Stimulated activated effector memory CD8-positive, alpha-beta T cell treated with anti-CD3 and anti-CD28 coated beads, Interleukin-12 subunit alpha, Interleukin-12 subunit beta, amount 100 ng/mL, for 72 hours (primary cell): ENCODE results near the gene CD82.
A peak's percentile ranks its signal among the peaks of the same experiment; 100 is the strongest.
"Not testable (repeated sequence)": the region's sequence is repeated elsewhere in the genome, so short reads cannot be mapped to it uniquely, and the experiment has no call there.

Source experiments
- ATAC-seq: fragments of 150-1000 bp; cut with Tn5 transposase; 2 replicates; pipeline ENCODE4 v1.10.0; 2021
- DNase-seq, 2 donors: peaks; one replicate each; pipeline ENCODE4 v3.0.0; 2021 to 2022; ENCODE audit warnings: low spot score in 2 of 2
- H3K27ac Mint-ChIP-seq: one replicate; pipeline ENCODE4 v1.8.0; 2022; ENCODE audit warnings: mild to moderate bottlenecking, mixed read lengths
- H3K36me3 Mint-ChIP-seq: one replicate; pipeline ENCODE4 v1.8.0; 2022; ENCODE audit warnings: mild to moderate bottlenecking, mixed read lengths
- H3K4me1 Mint-ChIP-seq: one replicate; pipeline ENCODE4 v1.8.0; 2022; ENCODE audit warnings: mixed read lengths
- H3K4me3 Mint-ChIP-seq: one replicate; pipeline ENCODE4 v1.8.0; 2022; ENCODE audit warnings: mild to moderate bottlenecking, mixed read lengths
- H3K9me3 Mint-ChIP-seq: one replicate; pipeline ENCODE4 v1.8.0; 2022; ENCODE audit warnings: mixed read lengths

The CD82 gene

DNA sequence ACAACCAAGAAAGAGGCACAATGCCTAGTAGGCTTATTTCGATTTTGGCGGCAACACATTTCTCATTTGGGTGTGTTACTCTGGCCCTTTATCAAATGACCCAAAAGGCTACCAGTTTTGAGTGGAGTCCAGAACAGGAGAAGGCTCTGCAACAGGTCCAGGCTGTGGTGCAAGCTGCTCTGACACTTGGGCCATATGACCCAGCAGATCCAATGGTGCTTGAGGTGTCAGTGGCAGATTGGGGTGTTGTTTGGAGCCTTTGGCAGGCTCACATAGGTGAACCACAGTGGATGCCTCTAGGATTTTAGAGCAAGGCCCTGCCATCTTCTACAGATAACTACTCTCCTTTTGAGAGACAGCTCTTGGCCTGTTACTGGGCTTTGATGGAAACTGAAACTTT is 17.9 kb upstream of the CD82 start:
- not testable (repeated sequence) for DNase-seq, H3K36me3 Mint-ChIP-seq, H3K4me3 Mint-ChIP-seq, H3K4me1 Mint-ChIP-seq, H3K9me3 Mint-ChIP-seq, H3K27ac Mint-ChIP-seq, ATAC-seq

- ATAC-seq (no peak), DNase-seq (no peak)
- Mint-ChIP-seq H3K36me3 (no peaks in the 10 kb centered on the region), H3K27ac (no peak overlapping the region), H3K9me3 (no peaks in the 10 kb centered on the region), H3K4me3 (no peak overlapping the region), H3K4me1 (no peaks in the 10 kb centered on the region)
Measured at GRCh38 chr11:44548032-44548695, 17.3 kb upstream of the CD82 start.

DNA sequence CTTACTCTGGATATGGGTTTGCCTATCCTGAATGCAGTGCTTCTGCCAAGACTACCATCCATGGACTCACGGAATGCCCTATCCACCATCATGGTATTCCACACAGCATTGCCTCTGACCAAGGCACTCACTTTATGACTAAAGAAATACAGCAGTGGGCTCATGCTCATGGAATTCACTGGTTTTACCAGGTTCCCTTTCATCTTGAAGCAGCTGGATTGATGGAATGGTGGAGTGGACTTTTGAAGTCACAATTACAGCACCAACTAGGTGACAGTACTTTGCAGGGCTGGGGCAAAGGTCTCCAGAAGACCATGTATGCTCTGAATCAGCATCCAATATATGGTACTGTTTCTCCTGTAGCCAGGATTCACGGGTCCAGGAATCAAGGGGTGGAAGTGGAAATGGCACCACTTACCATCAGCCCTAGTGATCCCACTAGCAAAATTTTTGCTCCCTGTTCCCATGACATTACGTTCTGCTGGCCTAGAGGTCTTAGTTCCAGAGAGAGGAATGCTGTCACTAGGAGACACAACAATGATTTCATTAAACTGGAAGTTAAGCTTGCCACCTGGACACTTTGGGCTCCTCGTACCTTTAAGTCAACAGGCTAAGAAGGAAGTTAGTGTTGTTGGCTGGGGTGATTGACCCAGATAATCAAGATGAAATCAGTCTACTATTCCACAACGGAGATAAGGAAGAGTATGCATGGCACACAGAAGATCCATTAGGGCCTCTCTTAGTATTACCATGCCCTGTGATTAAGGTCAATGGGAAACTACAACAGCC is 16.3 kb upstream of the CD82 start:
- not testable (repeated sequence) for H3K36me3 Mint-ChIP-seq, H3K4me1 Mint-ChIP-seq, H3K27ac Mint-ChIP-seq, ATAC-seq, H3K4me3 Mint-ChIP-seq, DNase-seq, H3K9me3 Mint-ChIP-seq

- no peaks in the 10 kb centered on the region for H3K9me3 Mint-ChIP-seq
- no peak overlapping the region for H3K4me3 Mint-ChIP-seq
- no peak overlapping the region for H3K27ac Mint-ChIP-seq
- no peaks in the 10 kb centered on the region for H3K36me3 Mint-ChIP-seq
- no peaks in the 10 kb centered on the region for H3K4me1 Mint-ChIP-seq
- no peak for ATAC-seq
- no peak for DNase-seq
Measured at GRCh38 chr11:44550123-44550522, 15.3 kb upstream of the CD82 start.

DNA sequence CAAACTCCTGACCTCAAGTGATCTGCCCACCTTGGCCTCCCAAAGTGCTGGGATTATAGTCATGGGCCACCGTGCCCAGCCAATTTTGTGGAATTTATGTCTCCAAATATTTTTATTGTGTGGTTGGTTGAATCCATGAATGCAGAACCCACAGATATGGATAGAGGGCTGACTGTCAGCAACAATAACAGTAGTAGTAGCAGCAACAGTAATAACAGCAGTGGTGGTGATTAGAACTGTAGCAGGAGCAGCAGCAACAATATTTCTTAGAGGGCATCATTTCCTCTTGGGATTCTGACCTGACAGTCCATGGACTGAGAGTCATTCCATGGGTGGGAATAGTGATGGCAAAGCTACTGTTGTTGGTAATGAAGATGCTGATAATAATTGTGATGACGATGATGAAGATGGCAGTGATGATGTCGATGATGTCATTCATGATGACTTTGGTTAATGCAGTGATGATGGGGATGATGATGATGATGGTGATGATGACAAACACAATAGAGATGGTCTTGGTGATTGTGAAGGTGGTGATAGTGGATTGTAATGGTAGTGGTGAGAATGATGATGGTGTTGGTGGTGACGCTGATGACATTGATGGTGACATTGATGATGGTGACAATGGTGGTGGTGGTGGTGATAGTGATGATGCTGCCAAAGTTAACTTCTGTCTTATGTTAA is 13.9 kb upstream of the CD82 start:
- H3K36me3 Mint-ChIP-seq = no peaks in the 10 kb centered on the region
- peak; percentile 68 for ATAC-seq
- H3K4me1 Mint-ChIP-seq = peaks cover 1% of the 10 kb centered on the region
- no peak overlapping the region for H3K4me3 Mint-ChIP-seq
- no peak overlapping the region for H3K27ac Mint-ChIP-seq
- no peak for DNase-seq
- no peaks in the 10 kb centered on the region for H3K9me3 Mint-ChIP-seq

DNA sequence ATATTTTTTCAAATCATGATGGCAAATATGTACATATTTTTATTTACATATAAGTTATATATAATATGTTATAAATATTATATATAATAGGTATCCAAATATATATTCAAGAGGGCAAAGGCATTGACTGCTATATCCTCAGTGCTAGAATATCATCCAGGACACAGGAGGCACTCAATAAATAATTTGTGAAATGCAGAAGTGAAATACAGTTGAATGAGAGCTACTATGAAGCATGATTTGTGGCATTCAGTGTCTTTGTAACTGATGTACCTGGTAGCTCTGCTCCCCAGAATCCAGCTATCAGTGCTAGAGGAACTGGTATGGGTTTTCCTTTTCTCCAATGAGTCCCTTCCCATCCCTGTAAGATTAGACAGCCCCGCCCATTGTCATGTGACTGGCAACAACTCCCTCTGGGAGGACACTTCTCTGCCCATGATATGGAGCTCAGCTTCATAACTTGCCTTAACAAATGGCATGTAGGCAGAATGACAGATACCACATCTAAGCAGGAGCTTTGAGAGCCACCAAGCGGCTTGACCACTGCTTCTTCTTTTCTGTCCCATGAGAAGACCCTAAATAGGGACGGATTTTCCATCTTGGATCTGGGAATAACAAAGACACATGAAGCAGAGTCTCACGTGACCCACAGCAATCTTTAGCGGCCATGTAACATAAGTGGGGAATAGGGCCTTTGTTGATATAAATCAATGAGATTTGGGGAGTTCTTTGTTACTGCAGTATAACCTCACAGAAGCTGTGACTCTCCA is 10.2 kb upstream of the CD82 start:
- ATAC-seq = no peak

GRCh38 chr11:44556735-44557409 is 8.6 kb upstream of the CD82 start:
- H3K27ac Mint-ChIP-seq = no peak overlapping the region
- H3K36me3 Mint-ChIP-seq = no peaks in the 10 kb centered on the region
- no peaks in the 10 kb centered on the region for H3K9me3 Mint-ChIP-seq
- peak; percentile 73 for ATAC-seq
- no peak overlapping the region for H3K4me3 Mint-ChIP-seq
- DNase-seq = peak in 1 of 2 donors; percentile 74
- H3K4me1 Mint-ChIP-seq = peaks cover 23% of the 10 kb centered on the region

More for the DNA sequence above, 10.2 kb upstream of the CD82 start:
- no peak for DNase-seq
- Mint-ChIP-seq H3K36me3 (no peaks in the 10 kb centered on the region), H3K4me1 (peaks cover 18% of the 10 kb centered on the region), H3K27ac (no peak overlapping the region), H3K4me3 (no peak overlapping the region), H3K9me3 (no peaks in the 10 kb centered on the region)

DNA sequence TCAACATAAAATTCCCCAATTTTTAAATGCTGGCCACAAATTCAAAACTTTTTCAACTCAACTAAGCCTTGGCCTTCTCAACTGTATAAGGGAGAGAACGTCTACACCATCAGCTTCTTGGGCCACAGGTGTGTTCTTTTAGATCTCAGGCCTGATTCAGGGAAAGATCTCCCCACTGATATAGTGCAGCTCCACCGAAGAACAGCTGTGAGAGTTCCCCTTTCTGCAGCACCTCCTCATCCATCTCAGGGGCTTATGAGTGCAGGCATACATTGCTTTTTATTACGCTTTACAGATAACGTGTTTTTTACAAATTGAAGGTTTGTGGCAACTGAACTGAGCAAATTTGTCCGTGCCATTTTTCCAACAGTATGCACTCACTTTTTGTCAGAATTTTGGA is 8.0 kb upstream of the CD82 start:
- ATAC-seq = no peak
- DNase-seq = no peak
- peaks cover 23% of the 10 kb centered on the region for H3K4me1 Mint-ChIP-seq
- no peaks in the 10 kb centered on the region for H3K36me3 Mint-ChIP-seq
- no peaks in the 10 kb centered on the region for H3K9me3 Mint-ChIP-seq
- no peak overlapping the region for H3K4me3 Mint-ChIP-seq
- no peak overlapping the region for H3K27ac Mint-ChIP-seq

GRCh38 chr11:44559207-44559939 is 6.1 kb upstream of the CD82 start:
- Mint-ChIP-seq H3K9me3 (no peaks in the 10 kb centered on the region), H3K4me3 (peak overlapping the region; percentile 25), H3K4me1 (peaks cover 23% of the 10 kb centered on the region), H3K27ac (peak overlapping the region; percentile 32), H3K36me3 (no peaks in the 10 kb centered on the region)
- ATAC-seq = peak; percentile 72
- DNase-seq = no peak

GRCh38 chr11:44559940-44560300 is 5.5 kb upstream of the CD82 start:
- ATAC-seq, H3K9me3 Mint-ChIP-seq, H3K4me3 Mint-ChIP-seq, DNase-seq, H3K36me3 Mint-ChIP-seq, H3K27ac Mint-ChIP-seq: not testable (repeated sequence)
- H3K4me1 Mint-ChIP-seq = peaks cover 23% of the 10 kb centered on the region

DNA sequence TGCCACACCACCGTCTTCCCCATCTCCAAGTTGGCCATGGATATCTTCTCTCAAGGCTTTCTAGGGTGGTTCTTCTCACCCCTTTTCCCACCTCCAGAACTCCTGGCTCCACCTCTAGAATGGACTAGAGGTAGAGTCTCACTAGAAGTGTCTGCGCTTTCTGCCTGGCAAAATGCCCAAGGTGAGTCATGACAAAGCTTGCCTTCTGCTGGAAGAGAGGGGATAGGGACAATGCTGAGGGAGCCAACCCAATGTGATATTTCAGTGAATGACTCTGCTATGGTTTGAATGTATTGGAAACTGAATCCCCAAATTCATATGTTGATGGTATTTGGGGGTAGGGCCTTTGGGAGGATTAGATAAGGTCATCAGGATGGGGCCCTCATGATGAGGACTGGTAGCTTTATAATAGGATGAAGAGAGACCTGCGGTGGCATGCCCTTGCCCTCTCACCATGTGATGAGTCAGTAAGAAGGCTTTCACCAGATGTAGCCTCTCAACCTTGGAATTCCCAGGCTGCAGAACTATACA is 4.1 kb upstream of the CD82 start:
- Mint-ChIP-seq H3K4me3 (no peak overlapping the region), H3K9me3 (no peaks in the 10 kb centered on the region), H3K27ac (no peak overlapping the region), H3K4me1 (peaks cover 23% of the 10 kb centered on the region), H3K36me3 (peaks cover under 1% of the 10 kb centered on the region)
- ATAC-seq = no peak
- no peak for DNase-seq

DNA sequence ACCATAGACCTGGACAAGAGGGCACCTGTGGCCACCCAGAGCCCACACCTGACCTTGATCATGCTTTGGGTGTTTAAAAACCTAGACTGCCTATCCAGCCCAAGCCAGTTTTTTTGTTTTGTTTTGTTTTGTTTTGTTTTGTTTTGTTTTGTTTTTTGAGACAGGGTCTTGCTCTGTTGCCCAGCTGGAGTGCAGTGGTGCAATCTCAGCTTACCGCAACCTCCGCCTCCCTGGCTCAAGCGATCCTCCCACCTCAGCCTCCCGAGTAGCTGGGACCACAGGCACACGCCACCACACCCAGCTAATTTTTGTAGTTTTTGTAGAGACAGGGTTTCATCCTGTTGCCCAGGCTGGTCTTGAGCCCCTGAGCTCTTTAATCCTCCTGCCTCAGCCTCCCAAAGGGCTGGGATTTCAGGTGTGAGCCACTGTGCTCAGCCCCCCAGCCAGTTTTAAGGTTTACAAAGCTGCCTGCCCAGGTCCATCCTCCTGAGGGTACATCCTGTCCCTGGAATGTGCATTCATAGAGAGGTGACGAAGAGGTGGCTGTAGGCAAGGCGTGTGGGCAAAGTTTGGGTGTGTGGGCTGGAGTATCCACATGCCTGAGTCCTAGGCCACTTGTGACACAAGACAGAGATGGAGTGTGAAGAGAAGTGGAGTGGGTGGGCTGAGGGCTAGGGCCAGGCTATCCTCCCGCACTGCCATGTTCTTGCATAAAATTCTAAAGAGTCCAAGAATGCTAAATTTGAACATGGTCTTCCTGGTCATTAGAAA is 3.3 kb upstream of the CD82 start:
- H3K36me3 Mint-ChIP-seq = peaks cover 8% of the 10 kb centered on the region

DNA sequence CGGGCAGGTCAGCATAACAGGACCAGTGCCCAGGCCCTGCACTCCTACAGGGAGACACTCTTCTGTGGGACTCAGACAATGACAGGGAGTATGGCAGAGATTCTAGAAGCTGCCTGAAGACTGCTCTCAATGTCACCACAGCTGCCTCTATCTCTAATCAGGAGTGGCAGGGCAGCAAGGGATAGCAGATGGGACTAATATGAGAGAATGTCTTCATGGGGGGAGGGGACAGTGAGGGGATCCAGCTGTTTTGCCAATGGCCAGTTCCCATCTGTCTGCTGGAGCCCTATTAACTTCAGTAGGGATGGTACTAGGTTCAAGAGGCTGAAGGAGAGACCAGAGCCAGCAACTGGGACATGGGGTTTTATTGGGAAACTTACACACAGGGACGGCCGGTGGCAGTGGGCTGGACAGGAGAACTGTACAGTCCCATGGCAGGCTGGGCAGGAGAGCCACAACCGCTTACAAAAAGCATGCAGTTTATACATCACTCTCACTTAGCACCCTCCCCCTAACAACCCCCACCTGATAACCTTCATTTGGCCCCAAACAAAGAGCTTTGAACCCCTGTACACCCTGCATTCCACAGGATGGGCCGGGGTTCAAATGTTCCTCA is 2.5 kb upstream of the CD82 start:
- no peak overlapping the region for H3K4me3 Mint-ChIP-seq
- peak overlapping the region; percentile 48 for H3K27ac Mint-ChIP-seq
- no peak for ATAC-seq
- peaks cover 30% of the 10 kb centered on the region for H3K4me1 Mint-ChIP-seq
- no peaks in the 10 kb centered on the region for H3K9me3 Mint-ChIP-seq
- peaks cover 16% of the 10 kb centered on the region for H3K36me3 Mint-ChIP-seq
- no peak for DNase-seq

More for the DNA sequence above, 3.3 kb upstream of the CD82 start:
- Mint-ChIP-seq H3K27ac (peak overlapping the region; percentile 48), H3K4me3 (no peak overlapping the region), H3K9me3 (no peaks in the 10 kb centered on the region), H3K4me1 (peaks cover 22% of the 10 kb centered on the region)
- ATAC-seq (no peak), DNase-seq (no peak)
